Osteocyte (in vitro differentiated cells): ENCODE results near the gene TREX2. TPM values are rescaled to one million over a fixed set of nuclear protein-coding genes. Genes with fewer than 3 reads are reported as not detected.

Experiments
- DNase-seq: peaks from one replicate; pipeline ENCODE4 v3.0.0; 2021; ENCODE audit warnings: mixed read lengths; ENCODE audit not compliant: unreplicated experiment; ENCODE audit errors: extremely low spot score
- H3K27ac Mint-ChIP-seq: one replicate; pipeline ENCODE4 v1.8.0; 2021; ENCODE audit warnings: mild to moderate bottlenecking, mixed read lengths; ENCODE audit not compliant: unreplicated experiment
- H3K27me3 Mint-ChIP-seq: one replicate; pipeline ENCODE4 v1.8.0; 2021; ENCODE audit warnings: mixed read lengths; ENCODE audit not compliant: unreplicated experiment
- H3K36me3 Mint-ChIP-seq: one replicate; pipeline ENCODE4 v1.8.0; 2021; ENCODE audit warnings: mixed read lengths; ENCODE audit not compliant: unreplicated experiment
- H3K4me1 Mint-ChIP-seq: one replicate; pipeline ENCODE4 v1.8.0; 2021; ENCODE audit warnings: mixed read lengths; ENCODE audit not compliant: unreplicated experiment
- H3K4me3 Mint-ChIP-seq: one replicate; pipeline ENCODE4 v1.8.0; 2021; ENCODE audit warnings: mild to moderate bottlenecking, moderate library complexity, mixed read lengths; ENCODE audit not compliant: unreplicated experiment
- H3K9me3 Mint-ChIP-seq: one replicate; pipeline ENCODE4 v1.8.0; 2021; ENCODE audit warnings: mixed read lengths; ENCODE audit not compliant: unreplicated experiment
- CTCF ChIP-seq: fragments of 200-600 bp; sonication (generic); IDR thresholded peaks from 2 replicates; pipeline ENCODE4 v1.5.0; 2021; ENCODE audit warnings: antibody characterized with exemption, mild to moderate bottlenecking, moderate library complexity
- total RNA-seq: library from RNA; stranded (reverse); gene quantifications from 2 replicates; pipeline ENCODE4 v1.2.1, GENCODE V29; 2021

TREX2 gene
- total RNA-seq, 1 donor from 2014 or later: 2.5 TPM

- DNase-seq: no peak
- no peak overlapping the region for H3K4me3 Mint-ChIP-seq
- no peaks in the 10 kb centered on the region for H3K27me3 Mint-ChIP-seq
- no peaks in the 10 kb centered on the region for H3K36me3 Mint-ChIP-seq
- peaks cover 32% of the 10 kb centered on the region for H3K4me1 Mint-ChIP-seq
- no peak overlapping the region for H3K27ac Mint-ChIP-seq
- H3K9me3 Mint-ChIP-seq: no peaks in the 10 kb centered on the region
- TF ChIP-seq CTCF: no peak
Measured at GRCh38 chrX:153481043-153481442, 35.2 kb upstream of the TREX2 start.

GRCh38 chrX:153478746-153479145, 32.9 kb upstream of the TREX2 start:
- Mint-ChIP-seq H3K4me3 (no peak overlapping the region), H3K4me1 (peaks cover 36% of the 10 kb centered on the region), H3K27me3 (no peaks in the 10 kb centered on the region), H3K9me3 (no peaks in the 10 kb centered on the region), H3K27ac (no peak overlapping the region), H3K36me3 (no peaks in the 10 kb centered on the region)
- TF ChIP-seq CTCF: no peak
- DNase-seq: no peak

- no peak for DNase-seq
- no peaks in the 10 kb centered on the region for H3K9me3 Mint-ChIP-seq
- H3K27me3 Mint-ChIP-seq: no peaks in the 10 kb centered on the region
- no peak overlapping the region for H3K4me3 Mint-ChIP-seq
- peaks cover 39% of the 10 kb centered on the region for H3K4me1 Mint-ChIP-seq
- peak overlapping the region; percentile 91 for H3K27ac Mint-ChIP-seq
- no peak for TF ChIP-seq CTCF
- H3K36me3 Mint-ChIP-seq: no peaks in the 10 kb centered on the region
Measured at GRCh38 chrX:153477901-153478300, 32.0 kb upstream of the TREX2 start.

GRCh38 chrX:153477364-153477857, 31.6 kb upstream of the TREX2 start:
- Mint-ChIP-seq H3K4me3 (no peak overlapping the region), H3K4me1 (peaks cover 44% of the 10 kb centered on the region), H3K27me3 (no peaks in the 10 kb centered on the region), H3K27ac (peak overlapping the region; percentile 91), H3K36me3 (no peaks in the 10 kb centered on the region), H3K9me3 (no peaks in the 10 kb centered on the region)
- DNase-seq: no peak
- no peak for TF ChIP-seq CTCF

GRCh38 chrX:153476666-153477363, 31.0 kb upstream of the TREX2 start:
- no peak for TF ChIP-seq CTCF
- Mint-ChIP-seq H3K27me3 (no peaks in the 10 kb centered on the region), H3K36me3 (no peaks in the 10 kb centered on the region), H3K27ac (peak overlapping the region; percentile 91), H3K9me3 (no peaks in the 10 kb centered on the region), H3K4me1 (peaks cover 49% of the 10 kb centered on the region), H3K4me3 (no peak overlapping the region)
- no peak for DNase-seq
